ENCODE data around the gene GLI3.

Gene GLI3

DNA sequence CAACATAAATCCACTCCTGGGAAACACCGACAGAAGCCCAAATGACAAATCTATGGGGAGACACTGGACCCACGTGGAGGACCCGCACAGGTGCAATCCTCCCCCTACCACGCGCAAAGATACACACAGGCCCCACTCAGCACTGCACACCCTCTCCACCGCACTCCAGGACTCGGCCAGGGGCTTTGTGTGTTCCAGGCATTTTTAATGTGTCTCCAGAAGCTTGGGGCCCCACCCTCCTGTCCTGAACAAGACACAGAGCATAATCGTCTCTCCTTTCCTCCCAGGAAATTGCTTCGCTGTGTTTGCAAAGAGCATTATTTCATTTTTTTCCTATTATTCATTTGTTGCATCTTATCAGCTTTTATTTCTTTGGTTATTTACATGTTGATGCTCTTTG lies 82.8 kb downstream of the GLI3 start:
- POLR2A ChIA-PET = no interaction called here
- CTCF ChIA-PET = no interaction called here

GRCh38 chr7:42152329-42153205 lies 84.4 kb downstream of the GLI3 start:
- CTCF ChIA-PET = interaction anchor here (1.0 to 1.5 kb wide), 2 partner anchors 12 to 14 kb away, joined by 4 read pairs; no protein-coding TSS in a partner anchor
- TF ChIP-seq CTCF (IDR thresholded peaks at IDR 0.05; ENCODE audit: control extremely low read depth, extremely low read depth, low read depth, missing control alignments) = no peak
- DNase-seq (ENCODE audit: extremely low spot score) = no peak

More for the DNA sequence above, 82.8 kb downstream of the GLI3 start:
- no peak for TF ChIP-seq CTCF (IDR thresholded peaks at IDR 0.05; ENCODE audit: control extremely low read depth, extremely low read depth, low read depth, missing control alignments)
- no peak for DNase-seq (ENCODE audit: extremely low spot score)

GRCh38 chr7:42151309-42151708 lies 85.7 kb downstream of the GLI3 start:
- no peak for DNase-seq (ENCODE audit: extremely low spot score)
- no peak for TF ChIP-seq CTCF (IDR thresholded peaks at IDR 0.05; ENCODE audit: control extremely low read depth, extremely low read depth, low read depth, missing control alignments)
- CTCF ChIA-PET = interaction anchor here (1.5 kb wide), 1 partner anchor 13 kb away, joined by 4 read pairs; no protein-coding TSS in a partner anchor
- POLR2A ChIA-PET = no interaction called here

More at GRCh38 chr7:42152329-42153205, 84.4 kb downstream of the GLI3 start:
- POLR2A ChIA-PET = no interaction called here

DNA sequence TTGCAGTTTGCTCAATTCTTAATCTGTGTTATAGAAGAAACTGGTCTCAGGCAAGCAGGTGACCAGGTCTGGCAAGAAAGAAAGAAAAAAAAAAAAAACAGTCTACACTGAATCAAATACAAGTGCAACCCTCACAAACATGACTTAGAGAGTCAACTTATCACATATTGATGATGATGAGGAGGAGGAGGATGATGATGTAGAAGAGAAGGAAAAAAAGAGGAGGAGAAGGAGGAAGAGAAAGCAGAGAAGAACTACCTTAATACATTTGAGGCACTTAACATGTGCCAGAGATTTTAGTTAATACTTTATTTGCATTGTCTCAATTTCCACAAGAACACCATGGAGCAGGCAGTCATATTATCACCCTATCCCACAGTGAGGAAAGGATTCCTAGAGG lies 91.5 kb downstream of the GLI3 start:
- ChIA-PET CTCF (no interaction called here), POLR2A (no interaction called here)
- TF ChIP-seq CTCF (IDR thresholded peaks at IDR 0.05; ENCODE audit: control extremely low read depth, extremely low read depth, low read depth, missing control alignments) = no peak
- no peak for DNase-seq (ENCODE audit: extremely low spot score)

GRCh38 chr7:42144604-42145003 lies 92.4 kb downstream of the GLI3 start:
- CTCF ChIA-PET = interaction anchor here (1.0 kb wide), 1 partner anchor 15 kb away, joined by 3 read pairs; no protein-coding TSS in a partner anchor
- POLR2A ChIA-PET = no interaction called here

More at GRCh38 chr7:42144604-42145003, 92.4 kb downstream of the GLI3 start:
- DNase-seq (ENCODE audit: extremely low spot score) = no peak
- no peak for TF ChIP-seq CTCF (IDR thresholded peaks at IDR 0.05; ENCODE audit: control extremely low read depth, extremely low read depth, low read depth, missing control alignments)

Data from GM10248 (cell line).